Liver (tissue), 9 donors: ENCODE data around the gene NHSL2. TPM values are rescaled to one million over a fixed set of nuclear protein-coding genes. Genes with fewer than 3 reads are reported as not detected.

Experiments used
- DNase-seq: peaks from one replicate; pipeline ENCODE4 v3.0.0-alpha.2; 2017; ENCODE audit warnings: low spot score
- H3K27ac ChIP-seq, 2 donors: one replicate each; pipeline ENCODE4 v1.7.0; 2013; ENCODE audit warnings: inconsistent platforms in 2 of 2, low read length in 2 of 2, control low read depth in 1 of 2, low read depth in 1 of 2, mild to moderate bottlenecking in 1 of 2
- H3K27me3 ChIP-seq, 4 donors: one replicate each; pipeline versions ENCODE4 v1.6.1 to v1.7.0; 2013; ENCODE audit warnings: low read length in 3 of 4, inconsistent platforms in 1 of 4, mild to moderate bottlenecking in 1 of 4, moderate library complexity in 1 of 4; ENCODE audit not compliant: control insufficient read depth in 4 of 4, insufficient read depth in 4 of 4
- H3K36me3 ChIP-seq, 4 donors: one replicate each; pipeline versions ENCODE4 v1.6.1 to v1.7.0; 2013; ENCODE audit warnings: low read length in 3 of 4, mild to moderate bottlenecking in 3 of 4, low read depth in 1 of 4, moderate library complexity in 1 of 4; ENCODE audit not compliant: control insufficient read depth in 4 of 4, insufficient read depth in 3 of 4
- H3K4me1 ChIP-seq, 4 donors: one replicate each; pipeline versions ENCODE4 v1.6.1 to v1.7.0; 2013; ENCODE audit warnings: low read length in 3 of 4, mild to moderate bottlenecking in 3 of 4, moderate library complexity in 1 of 4; ENCODE audit not compliant: control insufficient read depth in 4 of 4, insufficient read depth in 4 of 4
- H3K4me3 ChIP-seq, 3 donors: one replicate each; pipeline versions ENCODE4 v1.6.1 to v1.7.0; 2013; ENCODE audit warnings: low read length in 3 of 3, control low read depth in 1 of 3, low read depth in 1 of 3, mild to moderate bottlenecking in 1 of 3
- H3K9ac ChIP-seq, 2 donors: one replicate each; pipeline ENCODE4 v1.7.0; 2013; ENCODE audit warnings: low read length in 2 of 2, mild to moderate bottlenecking in 2 of 2, moderate library complexity in 2 of 2, control low read depth in 1 of 2, low read depth in 1 of 2
- H3K9me3 ChIP-seq, 4 donors: one replicate each; pipeline versions ENCODE4 v1.6.1 to v1.7.0; 2013; ENCODE audit warnings: low read length in 3 of 4; ENCODE audit not compliant: control insufficient read depth in 4 of 4
- EGR1 ChIP-seq, 2 donors: IDR thresholded peaks; 2 replicates each; pipeline ENCODE4 v1.6.1; 2016 to 2018; ENCODE audit warnings: antibody characterized with exemption in 2 of 2, low read depth in 2 of 2
- FOXA1 ChIP-seq: IDR thresholded peaks from 2 replicates; pipeline ENCODE4 v1.6.1; 2016; ENCODE audit warnings: antibody characterized with exemption
- FOXA2 ChIP-seq: IDR thresholded peaks from 2 replicates; pipeline ENCODE4 v1.6.1; 2016; ENCODE audit warnings: antibody characterized with exemption
- GABPA ChIP-seq, 2 donors: IDR thresholded peaks in 1 of 2; conservative IDR thresholded peaks in 1 of 2; 2 replicates each; pipeline ENCODE4 v1.6.1; 2016; ENCODE audit warnings: antibody characterized with exemption in 2 of 2, mild to moderate bottlenecking in 1 of 2, moderate library complexity in 1 of 2
- HNF4A ChIP-seq, 2 donors: conservative IDR thresholded peaks; 2 replicates each; pipeline ENCODE4 v1.6.1; 2016; ENCODE audit warnings: antibody characterized with exemption in 2 of 2, mild to moderate bottlenecking in 2 of 2
- HNF4G ChIP-seq: IDR thresholded peaks from 2 replicates; pipeline ENCODE4 v1.6.1; 2016; ENCODE audit warnings: antibody characterized with exemption
- JUND ChIP-seq, 2 donors: IDR thresholded peaks; 2 replicates each; pipeline ENCODE4 v1.6.1; 2016; ENCODE audit warnings: antibody characterized with exemption in 2 of 2
- NR2F2 ChIP-seq: IDR thresholded peaks from 2 replicates; pipeline ENCODE4 v1.6.1; 2016; ENCODE audit warnings: antibody characterized with exemption
- RAD21 ChIP-seq, 2 donors: IDR thresholded peaks; 2 replicates each; pipeline ENCODE4 v1.6.1; 2016; ENCODE audit warnings: antibody characterized with exemption in 2 of 2, mild to moderate bottlenecking in 2 of 2
- RXRA ChIP-seq, 2 donors: IDR thresholded peaks; 2 replicates each; pipeline ENCODE4 v1.6.1; 2017 to 2018; ENCODE audit warnings: antibody characterized with exemption in 2 of 2, mild to moderate bottlenecking in 1 of 2
- SP1 ChIP-seq: IDR thresholded peaks from 2 replicates; pipeline ENCODE4 v1.6.1; 2018; ENCODE audit warnings: antibody characterized with exemption, mild to moderate bottlenecking
- TAF1 ChIP-seq: conservative IDR thresholded peaks from 2 replicates; pipeline ENCODE4 v1.6.1; 2016; ENCODE audit warnings: antibody characterized with exemption, mild to moderate bottlenecking
- YY1 ChIP-seq: IDR thresholded peaks from 2 replicates; pipeline ENCODE4 v1.6.1; 2016; ENCODE audit warnings: antibody characterized with exemption, mild to moderate bottlenecking
- WGBS: extraction: QIAGEN DNeasy Blood & Tissue Kit; methylation state at CpG from one replicate; pipeline ENCODE4 v1.1.7; 2013; 5-methylcytosine and 5-hydroxymethylcytosine counted together
- polyA plus RNA-seq, 2 donors: library from polyadenylated mRNA; stranded (reverse) in 1 of 2; unstranded in 1 of 2; fragments of 200-250 nt in 1 of 2; fragments of >200 nt in 1 of 2; fragmentation: Nextera tagmentation in 1 of 2; extraction: Ambion mirVana in 1 of 2; gene quantifications; one replicate each; pipeline versions ENCODE4 v1.2.1 to v1.2.3, GENCODE V29; 2013 to 2015
- total RNA-seq, 2 donors: library from RNA; depleted of rRNA; stranded (reverse); fragments of >200 nt; gene quantifications; one replicate each; pipeline ENCODE4 v1.2.3, GENCODE V29; 2014
- TF ChIP-seq, protein P1 (sequence below): fragments of 150-350 bp; IDR thresholded peaks from 2 replicates; pipeline ENCODE4 v1.5.1; 2017; ENCODE audit warnings: improper control_type of control experiment, low read depth, low read length; ENCODE audit not compliant: missing input control
- TF ChIP-seq, protein P2 (sequence below): IDR thresholded peaks from 2 replicates; pipeline ENCODE4 v1.6.1; 2016; ENCODE audit warnings: antibody characterized with exemption, mild to moderate bottlenecking
- TF ChIP-seq, protein P3 (sequence below): IDR thresholded peaks from 2 replicates; pipeline ENCODE4 v1.6.1; 2016; ENCODE audit warnings: antibody characterized with exemption
- TF ChIP-seq, protein P4 (sequence below): IDR thresholded peaks from 2 replicates; pipeline ENCODE4 v1.6.1; 2016; ENCODE audit warnings: antibody characterized with exemption
- donor health status: healthy.
- donor health status: healthy.
- donor health status: healthy.
- donor health status: healthy.
- donor health status: healthy.

The NHSL2 gene
- total and polyA plus RNA-seq, 4 donors, result 0.45 to 1.3 (median 1.1) TPM

DNA sequence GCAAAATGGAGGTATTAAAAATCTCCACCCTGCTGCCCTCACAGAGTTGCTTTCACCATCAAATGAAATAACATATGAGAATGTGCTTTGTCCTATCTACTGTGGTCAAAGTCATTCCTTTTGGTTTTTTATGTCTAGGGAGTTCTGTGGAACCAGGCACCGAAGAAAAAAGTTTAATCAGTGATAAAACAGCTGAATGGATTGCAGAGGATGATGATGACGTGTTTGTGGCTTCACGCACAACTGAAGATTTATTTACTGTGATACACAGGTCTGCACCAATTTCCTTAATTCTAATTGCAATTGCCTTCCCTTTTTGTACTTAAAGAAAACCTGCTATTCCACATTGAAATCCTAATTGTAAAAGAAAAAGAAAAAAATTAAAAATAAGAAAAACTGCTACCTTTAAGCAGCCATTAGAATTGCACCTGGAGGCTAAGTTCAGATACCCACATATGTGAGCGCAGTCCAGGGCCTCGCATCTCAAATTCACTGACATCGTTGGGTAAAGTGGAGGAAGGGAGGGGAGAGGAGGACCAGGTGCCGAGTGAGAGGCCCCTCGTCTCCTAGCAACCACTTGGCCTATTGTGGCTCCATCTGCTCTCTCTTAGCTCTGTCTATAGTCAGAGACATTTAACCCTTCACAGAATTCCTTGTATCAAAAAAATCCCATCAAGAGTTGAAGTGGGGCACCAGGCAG is 231.6 kb downstream of the NHSL2 start:
- WGBS, result 77% methylated on average over 8 of the region's 8 CpGs
- DNase-seq, result no peak
- Histone ChIP-seq H3K27me3 (no peaks in the 10 kb centered on the region), H3K9ac (no peak overlapping the region), H3K4me1 (no peaks in the 10 kb centered on the region), H3K27ac (no peak overlapping the region), H3K9me3 (no peaks in the 10 kb centered on the region), H3K4me3 (no peak overlapping the region), H3K36me3 (no peaks in the 10 kb centered on the region)
- TF ChIP-seq FOXA2, result no peak
- TF ChIP-seq YY1, result no peak
- TF ChIP-seq RAD21 (IDR thresholded peaks at IDR 0.05), result no peak
- TF ChIP-seq JUND (IDR thresholded peaks at IDR 0.05), result no peak
- TF ChIP-seq, protein P1, sequence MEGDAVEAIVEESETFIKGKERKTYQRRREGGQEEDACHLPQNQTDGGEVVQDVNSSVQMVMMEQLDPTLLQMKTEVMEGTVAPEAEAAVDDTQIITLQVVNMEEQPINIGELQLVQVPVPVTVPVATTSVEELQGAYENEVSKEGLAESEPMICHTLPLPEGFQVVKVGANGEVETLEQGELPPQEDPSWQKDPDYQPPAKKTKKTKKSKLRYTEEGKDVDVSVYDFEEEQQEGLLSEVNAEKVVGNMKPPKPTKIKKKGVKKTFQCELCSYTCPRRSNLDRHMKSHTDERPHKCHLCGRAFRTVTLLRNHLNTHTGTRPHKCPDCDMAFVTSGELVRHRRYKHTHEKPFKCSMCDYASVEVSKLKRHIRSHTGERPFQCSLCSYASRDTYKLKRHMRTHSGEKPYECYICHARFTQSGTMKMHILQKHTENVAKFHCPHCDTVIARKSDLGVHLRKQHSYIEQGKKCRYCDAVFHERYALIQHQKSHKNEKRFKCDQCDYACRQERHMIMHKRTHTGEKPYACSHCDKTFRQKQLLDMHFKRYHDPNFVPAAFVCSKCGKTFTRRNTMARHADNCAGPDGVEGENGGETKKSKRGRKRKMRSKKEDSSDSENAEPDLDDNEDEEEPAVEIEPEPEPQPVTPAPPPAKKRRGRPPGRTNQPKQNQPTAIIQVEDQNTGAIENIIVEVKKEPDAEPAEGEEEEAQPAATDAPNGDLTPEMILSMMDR, result no peak
- no peak for TF ChIP-seq HNF4A (conservative IDR thresholded peaks at IDR 0.05)
- no peak for TF ChIP-seq HNF4G
- no peak for TF ChIP-seq EGR1 (IDR thresholded peaks at IDR 0.05; ENCODE audit: low read depth in 2 of 2)
- TF ChIP-seq GABPA (IDR thresholded peaks at IDR 0.05 in 1 of 2, conservative IDR thresholded peaks at IDR 0.05 in 1 of 2), result no peak
- no peak for TF ChIP-seq RXRA (IDR thresholded peaks at IDR 0.05)
- TF ChIP-seq, protein P2, sequence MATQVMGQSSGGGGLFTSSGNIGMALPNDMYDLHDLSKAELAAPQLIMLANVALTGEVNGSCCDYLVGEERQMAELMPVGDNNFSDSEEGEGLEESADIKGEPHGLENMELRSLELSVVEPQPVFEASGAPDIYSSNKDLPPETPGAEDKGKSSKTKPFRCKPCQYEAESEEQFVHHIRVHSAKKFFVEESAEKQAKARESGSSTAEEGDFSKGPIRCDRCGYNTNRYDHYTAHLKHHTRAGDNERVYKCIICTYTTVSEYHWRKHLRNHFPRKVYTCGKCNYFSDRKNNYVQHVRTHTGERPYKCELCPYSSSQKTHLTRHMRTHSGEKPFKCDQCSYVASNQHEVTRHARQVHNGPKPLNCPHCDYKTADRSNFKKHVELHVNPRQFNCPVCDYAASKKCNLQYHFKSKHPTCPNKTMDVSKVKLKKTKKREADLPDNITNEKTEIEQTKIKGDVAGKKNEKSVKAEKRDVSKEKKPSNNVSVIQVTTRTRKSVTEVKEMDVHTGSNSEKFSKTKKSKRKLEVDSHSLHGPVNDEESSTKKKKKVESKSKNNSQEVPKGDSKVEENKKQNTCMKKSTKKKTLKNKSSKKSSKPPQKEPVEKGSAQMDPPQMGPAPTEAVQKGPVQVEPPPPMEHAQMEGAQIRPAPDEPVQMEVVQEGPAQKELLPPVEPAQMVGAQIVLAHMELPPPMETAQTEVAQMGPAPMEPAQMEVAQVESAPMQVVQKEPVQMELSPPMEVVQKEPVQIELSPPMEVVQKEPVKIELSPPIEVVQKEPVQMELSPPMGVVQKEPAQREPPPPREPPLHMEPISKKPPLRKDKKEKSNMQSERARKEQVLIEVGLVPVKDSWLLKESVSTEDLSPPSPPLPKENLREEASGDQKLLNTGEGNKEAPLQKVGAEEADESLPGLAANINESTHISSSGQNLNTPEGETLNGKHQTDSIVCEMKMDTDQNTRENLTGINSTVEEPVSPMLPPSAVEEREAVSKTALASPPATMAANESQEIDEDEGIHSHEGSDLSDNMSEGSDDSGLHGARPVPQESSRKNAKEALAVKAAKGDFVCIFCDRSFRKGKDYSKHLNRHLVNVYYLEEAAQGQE, result no peak
- no peak for TF ChIP-seq NR2F2
- TF ChIP-seq FOXA1, result no peak
- TF ChIP-seq, protein P3, sequence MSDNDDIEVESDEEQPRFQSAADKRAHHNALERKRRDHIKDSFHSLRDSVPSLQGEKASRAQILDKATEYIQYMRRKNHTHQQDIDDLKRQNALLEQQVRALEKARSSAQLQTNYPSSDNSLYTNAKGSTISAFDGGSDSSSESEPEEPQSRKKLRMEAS, result no peak
- TF ChIP-seq, protein P4, sequence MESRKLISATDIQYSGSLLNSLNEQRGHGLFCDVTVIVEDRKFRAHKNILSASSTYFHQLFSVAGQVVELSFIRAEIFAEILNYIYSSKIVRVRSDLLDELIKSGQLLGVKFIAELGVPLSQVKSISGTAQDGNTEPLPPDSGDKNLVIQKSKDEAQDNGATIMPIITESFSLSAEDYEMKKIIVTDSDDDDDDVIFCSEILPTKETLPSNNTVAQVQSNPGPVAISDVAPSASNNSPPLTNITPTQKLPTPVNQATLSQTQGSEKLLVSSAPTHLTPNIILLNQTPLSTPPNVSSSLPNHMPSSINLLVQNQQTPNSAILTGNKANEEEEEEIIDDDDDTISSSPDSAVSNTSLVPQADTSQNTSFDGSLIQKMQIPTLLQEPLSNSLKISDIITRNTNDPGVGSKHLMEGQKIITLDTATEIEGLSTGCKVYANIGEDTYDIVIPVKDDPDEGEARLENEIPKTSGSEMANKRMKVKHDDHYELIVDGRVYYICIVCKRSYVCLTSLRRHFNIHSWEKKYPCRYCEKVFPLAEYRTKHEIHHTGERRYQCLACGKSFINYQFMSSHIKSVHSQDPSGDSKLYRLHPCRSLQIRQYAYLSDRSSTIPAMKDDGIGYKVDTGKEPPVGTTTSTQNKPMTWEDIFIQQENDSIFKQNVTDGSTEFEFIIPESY, result no peak
- TF ChIP-seq SP1, result no peak
- no peak for TF ChIP-seq TAF1
